ENCODE measurements around the gene BRINP3.

DNA sequence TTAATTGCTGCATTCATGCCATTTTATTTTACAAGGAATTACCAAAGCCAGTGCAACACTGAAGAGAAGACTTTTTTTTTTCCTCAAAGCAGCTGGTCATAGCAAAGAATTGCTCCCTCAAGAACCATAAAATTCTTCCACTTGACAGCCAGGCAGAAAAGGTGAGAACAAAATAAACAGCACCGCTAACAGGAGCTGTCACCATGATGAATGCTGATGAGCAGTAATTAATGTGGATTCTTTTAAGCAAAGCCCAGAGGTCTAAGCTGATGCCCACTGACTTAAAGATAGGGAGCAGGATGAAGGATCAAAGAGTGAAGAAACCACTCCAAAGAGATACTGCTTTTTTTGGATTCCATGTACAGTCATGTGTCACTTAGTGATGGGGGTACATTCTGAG, 428.4 kb downstream of the BRINP3 start:
- TF ChIP-seq, protein P1, sequence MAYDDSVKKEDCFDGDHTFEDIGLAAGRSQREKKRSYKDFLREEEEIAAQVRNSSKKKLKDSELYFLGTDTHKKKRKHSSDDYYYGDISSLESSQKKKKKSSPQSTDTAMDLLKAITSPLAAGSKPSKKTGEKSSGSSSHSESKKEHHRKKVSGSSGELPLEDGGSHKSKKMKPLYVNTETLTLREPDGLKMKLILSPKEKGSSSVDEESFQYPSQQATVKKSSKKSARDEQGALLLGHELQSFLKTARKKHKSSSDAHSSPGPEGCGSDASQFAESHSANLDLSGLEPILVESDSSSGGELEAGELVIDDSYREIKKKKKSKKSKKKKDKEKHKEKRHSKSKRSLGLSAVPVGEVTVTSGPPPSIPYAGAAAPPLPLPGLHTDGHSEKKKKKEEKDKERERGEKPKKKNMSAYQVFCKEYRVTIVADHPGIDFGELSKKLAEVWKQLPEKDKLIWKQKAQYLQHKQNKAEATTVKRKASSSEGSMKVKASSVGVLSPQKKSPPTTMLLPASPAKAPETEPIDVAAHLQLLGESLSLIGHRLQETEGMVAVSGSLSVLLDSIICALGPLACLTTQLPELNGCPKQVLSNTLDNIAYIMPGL (CRISPR knock-in tag; IDR thresholded peaks at IDR 0.05; ENCODE audit: borderline replicate concordance in 1 of 2, low read depth in 1 of 2), result no peak
- no peak for TF ChIP-seq ZNF543 (CRISPR knock-in tag; IDR thresholded peaks at IDR 0.05)
- TF ChIP-seq, protein P2, sequence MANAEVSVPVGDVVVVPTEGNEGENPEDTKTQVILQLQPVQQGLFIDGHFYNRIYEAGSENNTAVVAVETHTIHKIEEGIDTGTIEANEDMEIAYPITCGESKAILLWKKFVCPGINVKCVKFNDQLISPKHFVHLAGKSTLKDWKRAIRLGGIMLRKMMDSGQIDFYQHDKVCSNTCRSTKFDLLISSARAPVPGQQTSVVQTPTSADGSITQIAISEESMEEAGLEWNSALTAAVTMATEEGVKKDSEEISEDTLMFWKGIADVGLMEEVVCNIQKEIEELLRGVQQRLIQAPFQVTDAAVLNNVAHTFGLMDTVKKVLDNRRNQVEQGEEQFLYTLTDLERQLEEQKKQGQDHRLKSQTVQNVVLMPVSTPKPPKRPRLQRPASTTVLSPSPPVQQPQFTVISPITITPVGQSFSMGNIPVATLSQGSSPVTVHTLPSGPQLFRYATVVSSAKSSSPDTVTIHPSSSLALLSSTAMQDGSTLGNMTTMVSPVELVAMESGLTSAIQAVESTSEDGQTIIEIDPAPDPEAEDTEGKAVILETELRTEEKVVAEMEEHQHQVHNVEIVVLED (CRISPR knock-in tag; IDR thresholded peaks at IDR 0.05; ENCODE audit: borderline replicate concordance), result no peak
- TF ChIP-seq, protein P3, sequence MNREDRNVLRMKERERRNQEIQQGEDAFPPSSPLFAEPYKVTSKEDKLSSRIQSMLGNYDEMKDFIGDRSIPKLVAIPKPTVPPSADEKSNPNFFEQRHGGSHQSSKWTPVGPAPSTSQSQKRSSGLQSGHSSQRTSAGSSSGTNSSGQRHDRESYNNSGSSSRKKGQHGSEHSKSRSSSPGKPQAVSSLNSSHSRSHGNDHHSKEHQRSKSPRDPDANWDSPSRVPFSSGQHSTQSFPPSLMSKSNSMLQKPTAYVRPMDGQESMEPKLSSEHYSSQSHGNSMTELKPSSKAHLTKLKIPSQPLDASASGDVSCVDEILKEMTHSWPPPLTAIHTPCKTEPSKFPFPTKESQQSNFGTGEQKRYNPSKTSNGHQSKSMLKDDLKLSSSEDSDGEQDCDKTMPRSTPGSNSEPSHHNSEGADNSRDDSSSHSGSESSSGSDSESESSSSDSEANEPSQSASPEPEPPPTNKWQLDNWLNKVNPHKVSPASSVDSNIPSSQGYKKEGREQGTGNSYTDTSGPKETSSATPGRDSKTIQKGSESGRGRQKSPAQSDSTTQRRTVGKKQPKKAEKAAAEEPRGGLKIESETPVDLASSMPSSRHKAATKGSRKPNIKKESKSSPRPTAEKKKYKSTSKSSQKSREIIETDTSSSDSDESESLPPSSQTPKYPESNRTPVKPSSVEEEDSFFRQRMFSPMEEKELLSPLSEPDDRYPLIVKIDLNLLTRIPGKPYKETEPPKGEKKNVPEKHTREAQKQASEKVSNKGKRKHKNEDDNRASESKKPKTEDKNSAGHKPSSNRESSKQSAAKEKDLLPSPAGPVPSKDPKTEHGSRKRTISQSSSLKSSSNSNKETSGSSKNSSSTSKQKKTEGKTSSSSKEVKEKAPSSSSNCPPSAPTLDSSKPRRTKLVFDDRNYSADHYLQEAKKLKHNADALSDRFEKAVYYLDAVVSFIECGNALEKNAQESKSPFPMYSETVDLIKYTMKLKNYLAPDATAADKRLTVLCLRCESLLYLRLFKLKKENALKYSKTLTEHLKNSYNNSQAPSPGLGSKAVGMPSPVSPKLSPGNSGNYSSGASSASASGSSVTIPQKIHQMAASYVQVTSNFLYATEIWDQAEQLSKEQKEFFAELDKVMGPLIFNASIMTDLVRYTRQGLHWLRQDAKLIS (CRISPR knock-in tag; IDR thresholded peaks at IDR 0.05), result no peak
- TF ChIP-seq, protein P4, sequence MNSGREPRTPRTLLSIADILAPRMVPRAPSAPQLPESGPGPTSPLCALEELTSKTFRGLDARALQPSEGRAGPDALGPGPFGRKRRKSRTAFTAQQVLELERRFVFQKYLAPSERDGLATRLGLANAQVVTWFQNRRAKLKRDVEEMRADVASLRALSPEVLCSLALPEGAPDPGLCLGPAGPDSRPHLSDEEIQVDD (CRISPR knock-in tag; IDR thresholded peaks at IDR 0.05; ENCODE audit: borderline replicate concordance), result no peak
